Psoas muscle (tissue), 8 donors: Measurements from ENCODE around the gene NKPD1. TPM values are rescaled to one million over a fixed set of nuclear protein-coding genes. Genes with fewer than 3 reads are reported as not detected.
A peak's percentile ranks its signal among the peaks of the same experiment; 100 is the strongest.

Experiments
- ATAC-seq, 4 donors: fragments of 200-7000 bp; cut with Tn5 transposase; one replicate each; pipeline ENCODE4 v1.9.1; 2020; ENCODE audit warnings: moderate library complexity in 3 of 4, mild to moderate bottlenecking in 2 of 4
- DNase-seq, 2 donors: peaks; one replicate each; pipeline ENCODE4 v3.0.0-alpha.2; 2020
- H3K27ac ChIP-seq: fragments of 200-600 bp; one replicate; pipeline ENCODE4 v1.8.0; 2022
- H3K27me3 ChIP-seq, 3 donors: fragments of 200-600 bp in 1 of 3; one replicate each; pipeline versions ENCODE4 v1.6.1 to v1.8.0; 2013 to 2022; ENCODE audit warnings: low read length in 2 of 3, mild to moderate bottlenecking in 2 of 3, moderate library complexity in 1 of 3; ENCODE audit not compliant: insufficient read depth in 3 of 3
- H3K36me3 ChIP-seq, 2 donors: fragments of 200-600 bp in 1 of 2; one replicate each; pipeline versions ENCODE4 v1.6.1 to v1.8.0; 2013 to 2022; ENCODE audit warnings: low read depth in 1 of 2, mild to moderate bottlenecking in 1 of 2, moderate library complexity in 1 of 2; ENCODE audit not compliant: insufficient read depth in 1 of 2
- H3K4me1 ChIP-seq: fragments of 200-600 bp; one replicate; pipeline ENCODE4 v1.8.0; 2022
- H3K4me3 ChIP-seq: fragments of 200-600 bp; one replicate; pipeline ENCODE4 v1.8.0; 2022; ENCODE audit warnings: mild to moderate bottlenecking
- H3K9me3 ChIP-seq: fragments of 200-600 bp; one replicate; pipeline ENCODE4 v1.8.0; 2022
- WGBS, 3 donors: extraction: QIAGEN DNeasy Blood & Tissue Kit; methylation state at CpG; one replicate each; pipeline versions ENCODE4 v1.1.6 to v1.1.7; 2013; 5-methylcytosine and 5-hydroxymethylcytosine counted together
- intact Hi-C, 2 donors: fragments of 100-400 bp; cut with DNase I; formaldehyde crosslinking; loops; one replicate each; pipeline versions ENCODE4 v1.11.0 to v1.14.2; 2022
- polyA plus RNA-seq, 3 donors: library from polyadenylated mRNA; stranded (reverse); fragments of 200-250 nt; gene quantifications; one replicate each; pipeline ENCODE4 v1.2.3, GENCODE V29; 2013
- total RNA-seq, 4 donors: library from RNA; stranded (reverse); fragmentation: NEBNext Ultra II Directional in 2 of 4; extraction: Animal tissue kit (Norgen Biotek cat#: 25700) in 2 of 4; gene quantifications; one replicate each; pipeline versions ENCODE4 v1.2.1 to v1.2.4, GENCODE V29; 2021 to 2023
- TF ChIP-seq, protein P1 (sequence below): fragments of 200-600 bp; IDR thresholded peaks from one replicate; pipeline ENCODE4 v1.8.0; 2022; ENCODE audit warnings: antibody characterized with exemption
- donor health status: healthy with polysubstance abuse.
- donor health status: DM: no; HTN: no; CAD: no; lungs with moderate emphysema.
- donor health status: Bipolar disorder and iron deficiency.
- donor health status: healthy.
- donor health status: DM: yes; HTN: yes; CAD: no.
- donor health status: DM: no; HTN: no; CAD: no.
- donor health status: DM: no; HTN: no; CAD: no.
- donor health status: DM: yes; HTN: yes; CAD: no.

NKPD1 gene
- total and polyA plus RNA-seq, 7 donors = 0.06 to 0.18 (median 0.08) TPM; not detected in 2

DNA sequence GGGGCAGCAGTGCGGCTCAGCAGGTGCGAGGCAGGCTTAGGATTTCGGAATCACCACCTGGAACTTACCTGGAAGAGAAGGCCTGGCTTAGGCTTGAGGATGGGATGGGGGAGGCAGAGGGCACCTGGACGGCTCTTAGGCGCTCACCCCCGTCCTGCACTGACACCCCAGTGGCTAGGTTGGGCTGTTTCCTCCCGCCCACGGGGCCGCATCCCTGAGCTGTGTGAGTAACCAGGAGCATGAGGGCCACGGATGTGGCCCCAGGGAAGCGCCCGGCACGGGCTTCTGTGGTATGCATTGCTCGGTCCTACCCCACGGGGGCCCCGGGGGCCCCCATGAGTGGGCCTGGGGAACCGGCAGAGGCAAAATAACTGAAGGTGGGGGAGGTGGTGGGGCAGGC is 2.4 kb upstream of the NKPD1 start:
- H3K4me3 ChIP-seq = no peak overlapping the region
- H3K27me3 ChIP-seq = peaks cover 0 to 27% (median 2%) of the 10 kb centered on the region in 3 donors
- no peaks in the 10 kb centered on the region for H3K36me3 ChIP-seq
- no peaks in the 10 kb centered on the region for H3K9me3 ChIP-seq
- intact Hi-C loops = loop anchor here in 1 of 2 donors (5.0 kb wide), 1 partner anchor 84 kb away; the partner anchor contains the start of gene EXOC3L2
- DNase-seq (no peak), ATAC-seq (no peak)
- TF ChIP-seq, protein P1, sequence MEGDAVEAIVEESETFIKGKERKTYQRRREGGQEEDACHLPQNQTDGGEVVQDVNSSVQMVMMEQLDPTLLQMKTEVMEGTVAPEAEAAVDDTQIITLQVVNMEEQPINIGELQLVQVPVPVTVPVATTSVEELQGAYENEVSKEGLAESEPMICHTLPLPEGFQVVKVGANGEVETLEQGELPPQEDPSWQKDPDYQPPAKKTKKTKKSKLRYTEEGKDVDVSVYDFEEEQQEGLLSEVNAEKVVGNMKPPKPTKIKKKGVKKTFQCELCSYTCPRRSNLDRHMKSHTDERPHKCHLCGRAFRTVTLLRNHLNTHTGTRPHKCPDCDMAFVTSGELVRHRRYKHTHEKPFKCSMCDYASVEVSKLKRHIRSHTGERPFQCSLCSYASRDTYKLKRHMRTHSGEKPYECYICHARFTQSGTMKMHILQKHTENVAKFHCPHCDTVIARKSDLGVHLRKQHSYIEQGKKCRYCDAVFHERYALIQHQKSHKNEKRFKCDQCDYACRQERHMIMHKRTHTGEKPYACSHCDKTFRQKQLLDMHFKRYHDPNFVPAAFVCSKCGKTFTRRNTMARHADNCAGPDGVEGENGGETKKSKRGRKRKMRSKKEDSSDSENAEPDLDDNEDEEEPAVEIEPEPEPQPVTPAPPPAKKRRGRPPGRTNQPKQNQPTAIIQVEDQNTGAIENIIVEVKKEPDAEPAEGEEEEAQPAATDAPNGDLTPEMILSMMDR = no peak
- no peak overlapping the region for H3K27ac ChIP-seq
- WGBS, 3 donors = 82 to 84% (median 83%) methylated on average over 17 of the region's 17 CpGs
- no peaks in the 10 kb centered on the region for H3K4me1 ChIP-seq

- Histone ChIP-seq H3K27ac (no peak overlapping the region), H3K9me3 (no peaks in the 10 kb centered on the region), H3K4me3 (no peak overlapping the region), H3K36me3 (no peaks in the 10 kb centered on the region), H3K27me3 (peaks cover 0 to 27% (median 2%) of the 10 kb centered on the region in 3 donors), H3K4me1 (no peaks in the 10 kb centered on the region)
- no peak for ATAC-seq
- WGBS, 3 donors = 51 to 64% (median 62%) methylated on average over 18 of the region's 18 CpGs
- intact Hi-C loops = loop anchor here in 1 of 2 donors (5.0 kb wide), 1 partner anchor 85 kb away; the partner anchor contains the start of gene EXOC3L2
- DNase-seq = no peak
- TF ChIP-seq, protein P1 = no peak
Measured at GRCh38 chr19:45162608-45163143, 1.9 kb upstream of the NKPD1 start.

- TF ChIP-seq, protein P1 = peak; percentile 44
- WGBS, 3 donors = 27 to 31% (median 31%) methylated on average over 27 to 32 of the region's 32 CpGs
- no peaks in the 10 kb centered on the region for H3K9me3 ChIP-seq
- H3K36me3 ChIP-seq = no peaks in the 10 kb centered on the region
- H3K4me1 ChIP-seq = no peaks in the 10 kb centered on the region
- peak; percentile 45 to 76 for DNase-seq
- intact Hi-C loops = loop anchor here in 1 of 2 donors (5.0 kb wide), 1 partner anchor 85 kb away; the partner anchor contains the start of gene EXOC3L2
- no peak overlapping the region for H3K4me3 ChIP-seq
- no peak overlapping the region for H3K27ac ChIP-seq
- peaks cover 0 to 27% (median 3%) of the 10 kb centered on the region in 3 donors for H3K27me3 ChIP-seq
- ATAC-seq = peak; percentile 73 to 86 (median 81)
Measured at GRCh38 chr19:45161738-45162607, 1.2 kb upstream of the NKPD1 start.

- 75 to 79% (median 76%) methylated on average over 10 of the region's 10 CpGs for WGBS, 3 donors
- Histone ChIP-seq H3K4me3 (no peak overlapping the region), H3K36me3 (no peaks in the 10 kb centered on the region), H3K27me3 (peaks cover 0 to 27% (median 3%) of the 10 kb centered on the region in 3 donors), H3K27ac (no peak overlapping the region), H3K4me1 (no peaks in the 10 kb centered on the region), H3K9me3 (no peaks in the 10 kb centered on the region)
- ATAC-seq (no peak), DNase-seq (no peak)
- intact Hi-C loops = loop anchor here in 1 of 2 donors (5.0 kb wide), 1 partner anchor 87 kb away; the partner anchor contains the start of gene EXOC3L2
- TF ChIP-seq, protein P1 = no peak
Measured at GRCh38 chr19:45159971-45160324, 834 bp downstream of the NKPD1 start.
